Inferior parietal cortex (tissue), 1 donor: ENCODE data around the gene HIVEP2.

Experiments
- DNase-seq: peaks from one replicate; pipeline ENCODE4 v3.0.0-alpha.2; 2016; ENCODE audit errors: extremely low spot score

The HIVEP2 gene

GRCh38 chr6:142705054-142705453, 239.9 kb downstream of the HIVEP2 start:
- DNase-seq: no peak

GRCh38 chr6:142702501-142703460, 242.2 kb downstream of the HIVEP2 start:
- no peak for DNase-seq
